ENCODE measurements around the gene LCN9.

- TF ChIP-seq, protein P1, sequence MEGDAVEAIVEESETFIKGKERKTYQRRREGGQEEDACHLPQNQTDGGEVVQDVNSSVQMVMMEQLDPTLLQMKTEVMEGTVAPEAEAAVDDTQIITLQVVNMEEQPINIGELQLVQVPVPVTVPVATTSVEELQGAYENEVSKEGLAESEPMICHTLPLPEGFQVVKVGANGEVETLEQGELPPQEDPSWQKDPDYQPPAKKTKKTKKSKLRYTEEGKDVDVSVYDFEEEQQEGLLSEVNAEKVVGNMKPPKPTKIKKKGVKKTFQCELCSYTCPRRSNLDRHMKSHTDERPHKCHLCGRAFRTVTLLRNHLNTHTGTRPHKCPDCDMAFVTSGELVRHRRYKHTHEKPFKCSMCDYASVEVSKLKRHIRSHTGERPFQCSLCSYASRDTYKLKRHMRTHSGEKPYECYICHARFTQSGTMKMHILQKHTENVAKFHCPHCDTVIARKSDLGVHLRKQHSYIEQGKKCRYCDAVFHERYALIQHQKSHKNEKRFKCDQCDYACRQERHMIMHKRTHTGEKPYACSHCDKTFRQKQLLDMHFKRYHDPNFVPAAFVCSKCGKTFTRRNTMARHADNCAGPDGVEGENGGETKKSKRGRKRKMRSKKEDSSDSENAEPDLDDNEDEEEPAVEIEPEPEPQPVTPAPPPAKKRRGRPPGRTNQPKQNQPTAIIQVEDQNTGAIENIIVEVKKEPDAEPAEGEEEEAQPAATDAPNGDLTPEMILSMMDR (IDR thresholded peaks at IDR 0.05; ENCODE audit: insufficient read depth, low read length): no peak
- TF ChIP-seq POLR2AphosphoS5 (IDR thresholded peaks at IDR 0.05; ENCODE audit: low read depth) (no peak), GABPA (IDR thresholded peaks at IDR 0.05; ENCODE audit: low read depth) (no peak), REST (IDR thresholded peaks at IDR 0.05; ENCODE audit: insufficient replicate concordance, low read depth) (no peak)
Observed at GRCh38 chr9:135690836-135691570, 27.9 kb downstream of the LCN9 start.

All from HL-60 (cell line).